Upper lobe of left lung (tissue), 6 donors: ENCODE measurements around the gene ELOA. TPM values are rescaled to one million over a fixed set of nuclear protein-coding genes. Genes with fewer than 3 reads are reported as not detected.

Source experiments
- ATAC-seq, 2 donors: fragments of 200-7000 bp; cut with Tn5 transposase; one replicate each; pipeline ENCODE4 v1.9.1; 2022; ENCODE audit warnings: mild to moderate bottlenecking in 2 of 2, moderate library complexity in 2 of 2; ENCODE audit not compliant: low FRiP score in 2 of 2
- DNase-seq, 2 donors: peaks; one replicate each; pipeline ENCODE4 v3.0.0-alpha.2; 2019 to 2020
- H3K27ac ChIP-seq, 4 donors: fragments of 200-600 bp; sonication (generic); one replicate each; pipeline ENCODE4 v1.5.1; 2016 to 2019
- H3K27me3 ChIP-seq, 4 donors: fragments of 200-600 bp; sonication (generic); one replicate each; pipeline ENCODE4 v1.5.1; 2017 to 2019
- H3K36me3 ChIP-seq, 4 donors: fragments of 200-600 bp; sonication (generic); one replicate each; pipeline ENCODE4 v1.5.1; 2016 to 2019
- H3K4me1 ChIP-seq, 4 donors: fragments of 200-600 bp; sonication (generic); one replicate each; pipeline ENCODE4 v1.5.1; 2018 to 2019
- H3K4me3 ChIP-seq, 4 donors: fragments of 200-600 bp; sonication (generic); one replicate each; pipeline ENCODE4 v1.5.1; 2017 to 2019; ENCODE audit warnings: mild to moderate bottlenecking in 2 of 4, moderate library complexity in 1 of 4
- H3K9me3 ChIP-seq, 4 donors: fragments of 200-600 bp; sonication (generic); one replicate each; pipeline ENCODE4 v1.5.1; 2018 to 2019
- CTCF ChIP-seq, 6 experiments: fragments of 450-650 bp in 4 of 6; fragments of 200-600 bp in 2 of 6; sonication (generic) in 2 of 6; IDR thresholded peaks; one replicate each; pipeline ENCODE4 v1.5.1; 2016 to 2019; ENCODE audit warnings: antibody characterized with exemption in 6 of 6
- EP300 ChIP-seq, 4 donors: sonication (generic); formaldehyde crosslinking; IDR thresholded peaks; one replicate each; pipeline ENCODE4 v1.5.1; 2017; ENCODE audit warnings: antibody characterized with exemption in 4 of 4, control low read depth in 2 of 4
- POLR2A ChIP-seq, 4 donors: fragments of 450-650 bp; IDR thresholded peaks; one replicate each; pipeline ENCODE4 v1.5.1; 2016 to 2017; ENCODE audit warnings: antibody characterized with exemption in 4 of 4, mild to moderate bottlenecking in 2 of 4
- POLR2AphosphoS5 ChIP-seq, 2 donors: sonication (generic); formaldehyde crosslinking; IDR thresholded peaks; one replicate each; pipeline ENCODE4 v1.5.1; 2017; ENCODE audit warnings: antibody characterized with exemption in 2 of 2
- WGBS, 2 donors: methylation state at CpG; one replicate each; pipeline ENCODE4 v1.1.5; 2017 to 2018; 5-methylcytosine and 5-hydroxymethylcytosine counted together
- total RNA-seq, 6 donors: library from RNA; depleted of rRNA in 4 of 6; stranded (reverse); fragments of >200 nt in 4 of 6; gene quantifications; one replicate each; pipeline versions ENCODE4 v1.1.0 to v1.2.1, GENCODE V29; 2016 to 2021
- donor health status: DM: no; HTN: no; CAD: no; lungs with moderate emphysema.
- donor health status: DM: no; HTN: yes; CAD: no; lungs with severe emphysema.

ELOA gene
- total RNA-seq, 6 donors from 2014 or later: 43.2 to 71.2 (median 59.0) TPM

- peak overlapping the region in 3 of 4 donors; percentile 6 to 63 (median 58) for H3K27ac ChIP-seq
- ATAC-seq (no peak), DNase-seq (no peak)
- H3K27me3 ChIP-seq: no peaks in the 10 kb centered on the region
- peaks cover 8 to 38% (median 15%) of the 10 kb centered on the region in 4 donors for H3K4me1 ChIP-seq
- H3K9me3 ChIP-seq: no peaks in the 10 kb centered on the region
- H3K4me3 ChIP-seq: no peak overlapping the region
- WGBS, 2 donors: 66 to 71% methylated on average over 5 of the region's 5 CpGs
- TF ChIP-seq POLR2A (IDR thresholded peaks at IDR 0.05) (no peak), POLR2AphosphoS5 (IDR thresholded peaks at IDR 0.05) (no peak), EP300 (IDR thresholded peaks at IDR 0.05) (no peak), CTCF (IDR thresholded peaks at IDR 0.05) (no peak)
- H3K36me3 ChIP-seq: peaks cover 14 to 75% (median 30%) of the 10 kb centered on the region in 4 donors
These were observed 41.3 kb upstream of the ELOA start for GRCh38 chr1:23701996-23702395.

GRCh38 chr1:23704834-23705495 lies 38.3 kb upstream of the ELOA start:
- TF ChIP-seq CTCF (IDR thresholded peaks at IDR 0.05) (no peak), EP300 (IDR thresholded peaks at IDR 0.05) (no peak), POLR2A (IDR thresholded peaks at IDR 0.05) (no peak), POLR2AphosphoS5 (IDR thresholded peaks at IDR 0.05) (no peak)
- H3K27ac ChIP-seq: peak overlapping the region; percentile 17 to 77 (median 42)
- H3K9me3 ChIP-seq: no peaks in the 10 kb centered on the region
- peak; percentile 47 to 86 for ATAC-seq
- peaks cover 8 to 27% (median 13%) of the 10 kb centered on the region in 4 donors for H3K4me1 ChIP-seq
- peaks cover 3 to 45% (median 11%) of the 10 kb centered on the region in 4 donors for H3K36me3 ChIP-seq
- no peaks in the 10 kb centered on the region for H3K27me3 ChIP-seq
- 69 to 76% methylated on average over 6 of the region's 6 CpGs for WGBS, 2 donors
- no peak overlapping the region for H3K4me3 ChIP-seq
- DNase-seq: peak in 1 of 2 donors; percentile 43

- peaks cover 0 to 8% (median 0%) of the 10 kb centered on the region in 4 donors for H3K4me1 ChIP-seq
These were observed 34.0 kb upstream of the ELOA start for GRCh38 chr1:23709229-23709628.

GRCh38 chr1:23718482-23718881 lies 24.8 kb upstream of the ELOA start:
- H3K4me3 ChIP-seq: no peak overlapping the region
- DNase-seq: peak in 1 of 2 donors; percentile 25
- H3K27me3 ChIP-seq: no peaks in the 10 kb centered on the region
- H3K27ac ChIP-seq: no peak overlapping the region
- H3K9me3 ChIP-seq: no peaks in the 10 kb centered on the region
- peak in 4 of 6 experiments; percentile 11 to 19 (median 16) for TF ChIP-seq CTCF (IDR thresholded peaks at IDR 0.05)
- no peak for TF ChIP-seq POLR2A (IDR thresholded peaks at IDR 0.05)
- no peaks in the 10 kb centered on the region for H3K36me3 ChIP-seq
- no peak for ATAC-seq
- WGBS, 2 donors: 81 to 83% methylated on average over 3 of the region's 3 CpGs
- H3K4me1 ChIP-seq: peaks cover 0 to 4% (median 0%) of the 10 kb centered on the region in 4 donors

More at GRCh38 chr1:23709229-23709628, 34.0 kb upstream of the ELOA start:
- Histone ChIP-seq H3K9me3 (no peaks in the 10 kb centered on the region), H3K27me3 (no peaks in the 10 kb centered on the region), H3K36me3 (peaks cover 0 to 9% (median 0%) of the 10 kb centered on the region in 4 donors), H3K4me3 (no peak overlapping the region), H3K27ac (no peak overlapping the region)
- DNase-seq (no peak), ATAC-seq (no peak)
- WGBS, 2 donors: 93% methylated on average over 4 of the region's 4 CpGs
- TF ChIP-seq POLR2AphosphoS5 (IDR thresholded peaks at IDR 0.05) (no peak), EP300 (IDR thresholded peaks at IDR 0.05) (no peak), POLR2A (IDR thresholded peaks at IDR 0.05) (no peak), CTCF (IDR thresholded peaks at IDR 0.05) (no peak)
